ENCODE measurements around the gene FBXO36. TPM values are rescaled to one million over a fixed set of nuclear protein-coding genes. Genes with fewer than 3 reads are reported as not detected.

FBXO36 gene
- total and polyA plus RNA-seq, 2 of the 4 experiments (the other 2 are of a cell fraction) = 1.3 to 2.2 TPM

DNA sequence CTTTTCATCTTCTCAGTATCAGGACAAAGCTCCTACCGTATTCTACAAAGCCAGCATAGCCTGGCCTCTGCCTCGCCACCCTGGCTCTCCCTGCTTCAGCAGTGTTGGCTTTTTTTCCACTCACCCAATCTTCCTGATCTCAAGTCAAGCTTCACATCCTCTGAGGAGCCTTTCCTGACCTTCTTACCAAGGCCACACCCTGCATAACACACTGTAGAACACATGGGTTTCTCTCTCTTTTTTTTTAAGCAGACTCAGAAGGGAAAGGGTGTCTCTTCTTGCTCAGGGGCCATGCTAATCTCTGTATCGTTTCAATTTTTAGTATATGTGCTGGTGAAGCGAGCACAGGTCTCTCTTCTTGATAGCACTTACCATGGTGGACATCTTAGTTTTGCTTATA lies 15.2 kb downstream of the FBXO36 start:
- H3K9me1 ChIP-seq (ENCODE audit: insufficient read depth, low read length) = no peaks in the 10 kb centered on the region
- H3K79me1 ChIP-seq (ENCODE audit: low read depth in 1 of 2, low read length in 2 of 2) = no peaks in the 10 kb centered on the region; a peak in 1 of 4 replicates
- no peak overlapping the region for H2BK15ac ChIP-seq (ENCODE audit: low read depth, low read length)
- no peak overlapping the region for H3K4ac ChIP-seq (ENCODE audit: low read depth, low read length)
- no peak overlapping the region for H4K5ac ChIP-seq (ENCODE audit: low read depth, low read length)
- no peak for TF ChIP-seq MAFK (IDR thresholded peaks at IDR 0.05; ENCODE audit: low read depth, low read length)
- TF ChIP-seq RAD21 (IDR thresholded peaks at IDR 0.05; ENCODE audit: low read length) = no peak
- TF ChIP-seq CHD1 (IDR thresholded peaks at IDR 0.05; ENCODE audit: low read depth, low read length) = no peak
- TF ChIP-seq RFX5 (IDR thresholded peaks at IDR 0.05; ENCODE audit: low read depth, low read length) = no peak
- TF ChIP-seq, protein P1, sequence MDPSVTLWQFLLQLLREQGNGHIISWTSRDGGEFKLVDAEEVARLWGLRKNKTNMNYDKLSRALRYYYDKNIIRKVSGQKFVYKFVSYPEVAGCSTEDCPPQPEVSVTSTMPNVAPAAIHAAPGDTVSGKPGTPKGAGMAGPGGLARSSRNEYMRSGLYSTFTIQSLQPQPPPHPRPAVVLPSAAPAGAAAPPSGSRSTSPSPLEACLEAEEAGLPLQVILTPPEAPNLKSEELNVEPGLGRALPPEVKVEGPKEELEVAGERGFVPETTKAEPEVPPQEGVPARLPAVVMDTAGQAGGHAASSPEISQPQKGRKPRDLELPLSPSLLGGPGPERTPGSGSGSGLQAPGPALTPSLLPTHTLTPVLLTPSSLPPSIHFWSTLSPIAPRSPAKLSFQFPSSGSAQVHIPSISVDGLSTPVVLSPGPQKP (IDR thresholded peaks at IDR 0.05; ENCODE audit: borderline replicate concordance, low read depth, low read length) = no peak
- TF ChIP-seq MAZ (IDR thresholded peaks at IDR 0.05; ENCODE audit: borderline replicate concordance, low read depth, low read length) = no peak
- TF ChIP-seq FOS (IDR thresholded peaks at IDR 0.05; ENCODE audit: low read depth, low read length) = no peak
- no peak for TF ChIP-seq MXI1 (IDR thresholded peaks at IDR 0.05; ENCODE audit: borderline replicate concordance, low read depth, low read length)
- TF ChIP-seq, protein P2, sequence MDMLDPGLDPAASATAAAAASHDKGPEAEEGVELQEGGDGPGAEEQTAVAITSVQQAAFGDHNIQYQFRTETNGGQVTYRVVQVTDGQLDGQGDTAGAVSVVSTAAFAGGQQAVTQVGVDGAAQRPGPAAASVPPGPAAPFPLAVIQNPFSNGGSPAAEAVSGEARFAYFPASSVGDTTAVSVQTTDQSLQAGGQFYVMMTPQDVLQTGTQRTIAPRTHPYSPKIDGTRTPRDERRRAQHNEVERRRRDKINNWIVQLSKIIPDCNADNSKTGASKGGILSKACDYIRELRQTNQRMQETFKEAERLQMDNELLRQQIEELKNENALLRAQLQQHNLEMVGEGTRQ (IDR thresholded peaks at IDR 0.05; ENCODE audit: low read depth, low read length) = no peak
- no peak for DNase-seq
- no peak overlapping the region for H3K9ac ChIP-seq (ENCODE audit: low read depth, low read length)
- no peak overlapping the region for H3K18ac ChIP-seq (ENCODE audit: low read depth, low read length)
- in situ Hi-C loops (cut with MboI; ENCODE audit: low sequenced_read_pairs) (no loop called here), dilution Hi-C loops (cut with HindIII; ENCODE audit: low sequenced_read_pairs, unreplicated experiment) (no loop called here), intact Hi-C loops (cut with micrococcal nuclease) (no loop called here)
- no peak overlapping the region for H2AFZ ChIP-seq (replicated peaks; ENCODE audit: low read length, poor library complexity)
- ChIA-PET POLR2A (ENCODE audit: unreplicated experiment) (no interaction called here), CTCF (no interaction called here)
- no peak overlapping the region for H2BK5ac ChIP-seq (ENCODE audit: low read depth, low read length, poor library complexity, severe bottlenecking)
- no peak overlapping the region for H2AK9ac ChIP-seq (replicated peaks; ENCODE audit: low read depth, low read length, poor library complexity)
- no peak overlapping the region; the same call in 1 of the 2 replicates for H3K14ac ChIP-seq (replicated peaks; ENCODE audit: low read depth, low read length)
- no peaks in the 10 kb centered on the region for H4K20me1 ChIP-seq (ENCODE audit: insufficient read depth, low read length)
- no peak overlapping the region for H3K56ac ChIP-seq (ENCODE audit: extremely low read depth, insufficient read depth, low read length)
- H3K27me3 ChIP-seq (ENCODE audit: control insufficient read depth, insufficient read depth, low read length) = no peaks in the 10 kb centered on the region
- no peak overlapping the region for H2BK120ac ChIP-seq (ENCODE audit: low read depth, low read length)
- no peak overlapping the region for H2AK5ac ChIP-seq (ENCODE audit: low read depth, low read length)
- no peaks in the 10 kb centered on the region for H3K9me3 ChIP-seq (ENCODE audit: control insufficient read depth, insufficient read depth, low read length)
- H3K27ac ChIP-seq (ENCODE audit: insufficient read depth, low read length) = no peak overlapping the region
- BruUV-seq (replicated peaks) = no TSS peak
- no peak overlapping the region for H4K91ac ChIP-seq (ENCODE audit: insufficient read depth, low read depth, low read length)
- H3K4me2 ChIP-seq (ENCODE audit: low read depth, low read length) = no peak overlapping the region
- H3K4me1 ChIP-seq (ENCODE audit: control insufficient read depth, insufficient read depth, low read length) = no peaks in the 10 kb centered on the region
- no peak overlapping the region for H3K23ac ChIP-seq (ENCODE audit: low read depth, low read length)
- H3K4me3 ChIP-seq (ENCODE audit: insufficient read depth, low read depth, low read length) = no peak overlapping the region
- H4K8ac ChIP-seq (ENCODE audit: low read depth in 2 of 2, low read length in 2 of 2) = no peak overlapping the region
- peaks cover 2% of the 10 kb centered on the region; the same call in 1 of the 2 replicates for H3K36me3 ChIP-seq (ENCODE audit: control insufficient read depth, insufficient read depth, low read length)
- H2BK20ac ChIP-seq (ENCODE audit: low read depth, low read length) = no peak overlapping the region
- WGBS, 2 experiments (ENCODE audit: extremely low coverage in 2 of 2, insufficient read length in 1 of 2) = 100% methylated on average over 1 of the region's 4 CpGs; no CpG with 5 or more reads in 1 of the 2 experiments
- ATAC-seq (ENCODE audit: low read depth) = no peak

All from IMR-90 (cell line).